ENCODE measurements around the gene FTH1. TPM values are rescaled to one million over a fixed set of nuclear protein-coding genes. Genes with fewer than 3 reads are reported as not detected.
A peak's percentile ranks its signal among the peaks of the same experiment; 100 is the strongest.

Gene FTH1
- total and polyA plus RNA-seq, 2 of the 13 experiments (the other 11 are each of a cell fraction or from before 2014, with no cell fraction given) = 607 to 760 TPM

DNA sequence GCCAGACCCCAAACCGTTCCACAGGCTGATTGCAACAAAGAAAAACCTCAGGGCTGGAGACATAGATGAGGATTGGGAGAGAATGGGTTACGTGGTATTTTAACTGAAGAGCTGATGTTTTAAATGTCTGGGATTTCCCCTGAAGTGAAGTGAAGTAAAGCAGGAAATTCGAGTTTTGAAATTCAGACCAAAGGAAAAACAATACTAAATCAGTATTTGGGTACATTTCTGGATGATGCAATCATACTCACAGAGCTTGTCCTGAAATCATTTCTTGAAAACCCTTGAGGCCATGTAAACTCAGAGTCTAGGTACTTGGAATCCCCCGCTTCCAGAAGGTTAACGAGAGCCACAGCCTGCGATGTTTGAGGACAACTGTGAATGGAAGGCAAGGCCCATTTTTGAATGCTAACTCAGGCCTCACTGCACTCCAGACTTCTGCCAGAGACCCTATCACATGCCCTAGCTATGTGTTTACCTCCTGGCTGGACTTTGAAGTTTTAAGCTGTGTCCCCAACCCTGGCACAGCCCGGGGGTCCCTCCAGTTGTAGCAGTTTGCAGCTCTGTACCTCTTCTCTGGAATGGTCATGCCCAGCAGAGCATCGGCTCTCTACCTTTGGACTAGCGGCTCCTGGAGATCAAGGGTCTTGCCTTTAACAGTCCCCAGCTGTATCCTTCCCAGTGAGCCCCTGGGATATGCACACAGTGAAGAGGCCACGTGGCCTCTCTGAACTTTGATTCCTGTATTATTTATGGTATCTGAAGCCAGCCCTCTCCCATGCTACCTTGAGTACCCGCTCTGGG lies 5.4 kb upstream of the FTH1 start (continued):
- no peak for TF ChIP-seq CENPT (CRISPR knock-in tag; IDR thresholded peaks at IDR 0.05; ENCODE audit: low read depth)
- TF ChIP-seq, protein P1, sequence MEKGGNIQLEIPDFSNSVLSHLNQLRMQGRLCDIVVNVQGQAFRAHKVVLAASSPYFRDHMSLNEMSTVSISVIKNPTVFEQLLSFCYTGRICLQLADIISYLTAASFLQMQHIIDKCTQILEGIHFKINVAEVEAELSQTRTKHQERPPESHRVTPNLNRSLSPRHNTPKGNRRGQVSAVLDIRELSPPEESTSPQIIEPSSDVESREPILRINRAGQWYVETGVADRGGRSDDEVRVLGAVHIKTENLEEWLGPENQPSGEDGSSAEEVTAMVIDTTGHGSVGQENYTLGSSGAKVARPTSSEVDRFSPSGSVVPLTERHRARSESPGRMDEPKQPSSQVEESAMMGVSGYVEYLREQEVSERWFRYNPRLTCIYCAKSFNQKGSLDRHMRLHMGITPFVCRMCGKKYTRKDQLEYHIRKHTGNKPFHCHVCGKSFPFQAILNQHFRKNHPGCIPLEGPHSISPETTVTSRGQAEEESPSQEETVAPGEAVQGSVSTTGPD (CRISPR knock-in tag; IDR thresholded peaks at IDR 0.05) = peak; percentile 81
- TF ChIP-seq ZSCAN31 (CRISPR knock-in tag; IDR thresholded peaks at IDR 0.05; ENCODE audit: low read depth) = no peak; the same call in 1 of the 2 replicates
- TF ChIP-seq, protein P2, sequence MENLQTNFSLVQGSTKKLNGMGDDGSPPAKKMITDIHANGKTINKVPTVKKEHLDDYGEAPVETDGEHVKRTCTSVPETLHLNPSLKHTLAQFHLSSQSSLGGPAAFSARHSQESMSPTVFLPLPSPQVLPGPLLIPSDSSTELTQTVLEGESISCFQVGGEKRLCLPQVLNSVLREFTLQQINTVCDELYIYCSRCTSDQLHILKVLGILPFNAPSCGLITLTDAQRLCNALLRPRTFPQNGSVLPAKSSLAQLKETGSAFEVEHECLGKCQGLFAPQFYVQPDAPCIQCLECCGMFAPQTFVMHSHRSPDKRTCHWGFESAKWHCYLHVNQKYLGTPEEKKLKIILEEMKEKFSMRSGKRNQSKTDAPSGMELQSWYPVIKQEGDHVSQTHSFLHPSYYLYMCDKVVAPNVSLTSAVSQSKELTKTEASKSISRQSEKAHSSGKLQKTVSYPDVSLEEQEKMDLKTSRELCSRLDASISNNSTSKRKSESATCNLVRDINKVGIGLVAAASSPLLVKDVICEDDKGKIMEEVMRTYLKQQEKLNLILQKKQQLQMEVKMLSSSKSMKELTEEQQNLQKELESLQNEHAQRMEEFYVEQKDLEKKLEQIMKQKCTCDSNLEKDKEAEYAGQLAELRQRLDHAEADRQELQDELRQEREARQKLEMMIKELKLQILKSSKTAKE (CRISPR knock-in tag; IDR thresholded peaks at IDR 0.05; ENCODE audit: borderline replicate concordance) = no peak
- TF ChIP-seq ZNF431 (CRISPR knock-in tag; IDR thresholded peaks at IDR 0.05; ENCODE audit: borderline replicate concordance, low read depth) = peak; percentile 69
- no peak for TF ChIP-seq ZNF879 (CRISPR knock-in tag; IDR thresholded peaks at IDR 0.05)
- TF ChIP-seq GFI1 (CRISPR knock-in tag; IDR thresholded peaks at IDR 0.05; ENCODE audit: borderline replicate concordance) = peak; percentile 56; the same call in 1 of the 2 replicates
- TF ChIP-seq ZNF749 (CRISPR knock-in tag; IDR thresholded peaks at IDR 0.05; ENCODE audit: borderline replicate concordance) = peak; percentile 71; the same call in 1 of the 2 replicates
- TF ChIP-seq, protein P3, sequence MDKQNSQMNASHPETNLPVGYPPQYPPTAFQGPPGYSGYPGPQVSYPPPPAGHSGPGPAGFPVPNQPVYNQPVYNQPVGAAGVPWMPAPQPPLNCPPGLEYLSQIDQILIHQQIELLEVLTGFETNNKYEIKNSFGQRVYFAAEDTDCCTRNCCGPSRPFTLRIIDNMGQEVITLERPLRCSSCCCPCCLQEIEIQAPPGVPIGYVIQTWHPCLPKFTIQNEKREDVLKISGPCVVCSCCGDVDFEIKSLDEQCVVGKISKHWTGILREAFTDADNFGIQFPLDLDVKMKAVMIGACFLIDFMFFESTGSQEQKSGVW (CRISPR knock-in tag; IDR thresholded peaks at IDR 0.05; ENCODE audit: borderline replicate concordance) = no peak
- no peak for TF ChIP-seq REL (CRISPR knock-in tag; conservative IDR thresholded peaks at IDR 0.05)
- TF ChIP-seq GABPB1 (CRISPR knock-in tag; IDR thresholded peaks at IDR 0.05) = peak; percentile 23; the same call in 1 of the 2 replicates
- TF ChIP-seq, protein P4, sequence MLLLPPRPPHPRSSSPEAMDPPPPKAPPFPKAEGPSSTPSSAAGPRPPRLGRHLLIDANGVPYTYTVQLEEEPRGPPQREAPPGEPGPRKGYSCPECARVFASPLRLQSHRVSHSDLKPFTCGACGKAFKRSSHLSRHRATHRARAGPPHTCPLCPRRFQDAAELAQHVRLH (CRISPR knock-in tag; IDR thresholded peaks at IDR 0.05; ENCODE audit: borderline replicate concordance, low read depth) = peak; percentile 83; the same call in 1 of the 2 replicates
- TF ChIP-seq, protein P5, sequence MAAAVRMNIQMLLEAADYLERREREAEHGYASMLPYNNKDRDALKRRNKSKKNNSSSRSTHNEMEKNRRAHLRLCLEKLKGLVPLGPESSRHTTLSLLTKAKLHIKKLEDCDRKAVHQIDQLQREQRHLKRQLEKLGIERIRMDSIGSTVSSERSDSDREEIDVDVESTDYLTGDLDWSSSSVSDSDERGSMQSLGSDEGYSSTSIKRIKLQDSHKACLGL (CRISPR knock-in tag; IDR thresholded peaks at IDR 0.05) = peak; percentile 58; the same call in 1 of the 2 replicates
- TF ChIP-seq, protein P6, sequence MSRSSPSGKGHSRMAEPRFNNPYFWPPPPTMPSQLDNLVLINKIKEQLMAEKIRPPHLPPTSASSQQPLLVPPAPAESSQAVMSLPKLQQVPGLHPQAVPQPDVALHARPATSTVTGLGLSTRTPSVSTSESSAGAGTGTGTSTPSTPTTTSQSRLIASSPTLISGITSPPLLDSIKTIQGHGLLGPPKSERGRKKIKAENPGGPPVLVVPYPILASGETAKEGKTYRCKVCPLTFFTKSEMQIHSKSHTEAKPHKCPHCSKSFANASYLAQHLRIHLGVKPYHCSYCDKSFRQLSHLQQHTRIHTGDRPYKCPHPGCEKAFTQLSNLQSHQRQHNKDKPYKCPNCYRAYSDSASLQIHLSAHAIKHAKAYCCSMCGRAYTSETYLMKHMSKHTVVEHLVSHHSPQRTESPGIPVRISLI (CRISPR knock-in tag; IDR thresholded peaks at IDR 0.05; ENCODE audit: borderline replicate concordance) = no peak
- no peak for TF ChIP-seq TBX3 (IDR thresholded peaks at IDR 0.05; ENCODE audit: borderline replicate concordance)
- TF ChIP-seq, protein P7, sequence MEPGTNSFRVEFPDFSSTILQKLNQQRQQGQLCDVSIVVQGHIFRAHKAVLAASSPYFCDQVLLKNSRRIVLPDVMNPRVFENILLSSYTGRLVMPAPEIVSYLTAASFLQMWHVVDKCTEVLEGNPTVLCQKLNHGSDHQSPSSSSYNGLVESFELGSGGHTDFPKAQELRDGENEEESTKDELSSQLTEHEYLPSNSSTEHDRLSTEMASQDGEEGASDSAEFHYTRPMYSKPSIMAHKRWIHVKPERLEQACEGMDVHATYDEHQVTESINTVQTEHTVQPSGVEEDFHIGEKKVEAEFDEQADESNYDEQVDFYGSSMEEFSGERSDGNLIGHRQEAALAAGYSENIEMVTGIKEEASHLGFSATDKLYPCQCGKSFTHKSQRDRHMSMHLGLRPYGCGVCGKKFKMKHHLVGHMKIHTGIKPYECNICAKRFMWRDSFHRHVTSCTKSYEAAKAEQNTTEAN (CRISPR knock-in tag; conservative IDR thresholded peaks at IDR 0.05) = peak; percentile 17; the same call in 1 of the 2 replicates
- TF ChIP-seq ZBTB42 (CRISPR knock-in tag; IDR thresholded peaks at IDR 0.05) = no peak
- TF ChIP-seq ZNF569 (CRISPR knock-in tag; IDR thresholded peaks at IDR 0.05; ENCODE audit: borderline replicate concordance) = no peak

All from HepG2 (cell line).